Right lobe of liver (tissue), 6 donors: ENCODE measurements around the gene MYOM3. TPM values are rescaled to one million over a fixed set of nuclear protein-coding genes. Genes with fewer than 3 reads are reported as not detected.

ENCODE experiments used
- ATAC-seq, 4 donors: fragments of 200-7000 bp; cut with Tn5 transposase; one replicate each; pipeline ENCODE4 v1.9.1; 2020; ENCODE audit warnings: mild to moderate bottlenecking in 4 of 4, moderate library complexity in 4 of 4
- DNase-seq, 3 donors: peaks; one replicate each; pipeline ENCODE4 v3.0.0-alpha.2; 2020
- H3K27ac ChIP-seq, 3 donors: fragments of 200-600 bp; one replicate each; pipeline ENCODE4 v1.8.0; 2022
- H3K27me3 ChIP-seq, 2 donors: fragments of 200-600 bp; one replicate each; pipeline ENCODE4 v1.8.0; 2022
- H3K36me3 ChIP-seq, 4 donors: fragments of 200-600 bp; sonication (generic) in 1 of 4; one replicate each; pipeline versions ENCODE4 v1.5.1 to v1.8.0; 2017 to 2022; ENCODE audit warnings: control low read depth in 1 of 4
- H3K4me1 ChIP-seq, 4 donors: fragments of 200-600 bp; sonication (generic) in 1 of 4; one replicate each; pipeline versions ENCODE4 v1.5.1 to v1.8.0; 2017 to 2022; ENCODE audit warnings: control low read depth in 1 of 4
- H3K4me3 ChIP-seq, 3 donors: fragments of 200-600 bp; one replicate each; pipeline ENCODE4 v1.8.0; 2022
- H3K9me3 ChIP-seq, 4 donors: fragments of 200-600 bp; sonication (generic) in 1 of 4; one replicate each; pipeline versions ENCODE4 v1.5.1 to v1.8.0; 2017 to 2022; ENCODE audit warnings: control low read depth in 1 of 4
- CTCF ChIP-seq, 4 donors: fragments of 200-600 bp in 3 of 4; fragments of 450-650 bp in 1 of 4; IDR thresholded peaks; one replicate each; pipeline versions ENCODE4 v1.5.1 to v1.8.0; 2016 to 2022; ENCODE audit warnings: antibody characterized with exemption in 4 of 4, mild to moderate bottlenecking in 2 of 4
- POLR2A ChIP-seq: fragments of 450-650 bp; IDR thresholded peaks from one replicate; pipeline ENCODE4 v1.6.1; 2017; ENCODE audit warnings: antibody characterized with exemption, mild to moderate bottlenecking
- WGBS: methylation state at CpG from one replicate; pipeline ENCODE4 v1.1.6; 2018; ENCODE audit warnings: low coverage, low lambda C conversion rate; ENCODE audit not compliant: insufficient coverage; ENCODE audit errors: missing lambda C conversion rate; 5-methylcytosine and 5-hydroxymethylcytosine counted together
- intact Hi-C, 2 donors: fragments of 100-400 bp; cut with DNase I; formaldehyde crosslinking; loops; one replicate each; pipeline versions ENCODE4 v1.11.2 to v1.14.1; 2022
- total RNA-seq, 6 experiments: library from RNA; depleted of rRNA in 2 of 6; stranded (reverse); fragments of >200 nt in 2 of 6; fragmentation: NEBNext Ultra II Directional in 3 of 6; extraction: Animal tissue kit (Norgen Biotek cat#: 25700) in 3 of 6; gene quantifications; one replicate each; pipeline versions ENCODE4 v1.1.0 to v1.2.4, GENCODE V29; 2016 to 2023
- donor health status: DM: no; HTN: yes; CAD: no.
- donor health status: DM: no; HTN: no; CAD: no.
- donor health status: DM: no; HTN: no; CAD: no.
- donor health status: DM: no; HTN: yes; CAD: no.
- donor health status: DM: no; HTN: yes; CAD: no.

The MYOM3 gene
- total RNA-seq, 6 experiments from 2014 or later: 0.04 to 0.37 (median 0.13) TPM

GRCh38 chr1:24067978-24068377, 44.0 kb downstream of the MYOM3 start:
- H3K27ac ChIP-seq: no peak overlapping the region
- no peaks in the 10 kb centered on the region for H3K9me3 ChIP-seq
- H3K36me3 ChIP-seq: no peaks in the 10 kb centered on the region
- ATAC-seq (no peak), DNase-seq (no peak)
- TF ChIP-seq POLR2A (no peak), CTCF (IDR thresholded peaks at IDR 0.05) (no peak)
- intact Hi-C loops: no loop called here
- no peaks in the 10 kb centered on the region for H3K4me1 ChIP-seq
- 68% methylated on average over 5 of the region's 12 CpGs for WGBS
- no peak overlapping the region for H3K4me3 ChIP-seq
- no peaks in the 10 kb centered on the region for H3K27me3 ChIP-seq

GRCh38 chr1:24065304-24065703, 46.6 kb downstream of the MYOM3 start:
- Histone ChIP-seq H3K27ac (no peak overlapping the region), H3K9me3 (no peaks in the 10 kb centered on the region), H3K27me3 (no peaks in the 10 kb centered on the region), H3K4me1 (no peaks in the 10 kb centered on the region), H3K4me3 (no peak overlapping the region), H3K36me3 (no peaks in the 10 kb centered on the region)
- DNase-seq (no peak), ATAC-seq (no peak)
- WGBS: 65% methylated on average over 2 of the region's 7 CpGs
- intact Hi-C loops: no loop called here
- TF ChIP-seq CTCF (IDR thresholded peaks at IDR 0.05) (no peak), POLR2A (no peak)

GRCh38 chr1:24062221-24062620, 49.7 kb downstream of the MYOM3 start:
- intact Hi-C loops: no loop called here
- TF ChIP-seq POLR2A: no peak
- no peak for TF ChIP-seq CTCF (IDR thresholded peaks at IDR 0.05)
- ATAC-seq (no peak), DNase-seq (no peak)
- Histone ChIP-seq H3K36me3 (no peaks in the 10 kb centered on the region), H3K4me1 (no peaks in the 10 kb centered on the region), H3K4me3 (no peak overlapping the region), H3K27me3 (no peaks in the 10 kb centered on the region), H3K9me3 (no peaks in the 10 kb centered on the region), H3K27ac (no peak overlapping the region)
- 50% methylated on average over 1 of the region's 2 CpGs for WGBS

GRCh38 chr1:24060482-24060881, 51.5 kb downstream of the MYOM3 start:
- 66% methylated on average over 4 of the region's 13 CpGs for WGBS
- H3K27me3 ChIP-seq: no peaks in the 10 kb centered on the region
- no peak overlapping the region for H3K27ac ChIP-seq
- no peak overlapping the region for H3K4me3 ChIP-seq
- H3K4me1 ChIP-seq: no peaks in the 10 kb centered on the region
- intact Hi-C loops: no loop called here
- no peaks in the 10 kb centered on the region for H3K9me3 ChIP-seq
- ATAC-seq (no peak), DNase-seq (no peak)
- H3K36me3 ChIP-seq: no peaks in the 10 kb centered on the region
- TF ChIP-seq CTCF (IDR thresholded peaks at IDR 0.05) (no peak), POLR2A (no peak)
